Neutrophil (primary cell): ENCODE results near the gene XPA.

Experiments used
- H3K27ac ChIP-seq: fragments of 200-600 bp; sonication (generic); 2 replicates; pipeline ENCODE4 v1.5.1; 2016; ENCODE audit warnings: mild to moderate bottlenecking, moderate library complexity
- H3K27me3 ChIP-seq: fragments of 200-600 bp; sonication (generic); 2 replicates; pipeline ENCODE4 v1.6.0; 2016; ENCODE audit warnings: mild to moderate bottlenecking
- H3K36me3 ChIP-seq: fragments of 200-600 bp; sonication (generic); 2 replicates; pipeline ENCODE4 v1.5.1; 2017
- H3K4me1 ChIP-seq, 2 experiments: fragments of 200-600 bp in 1 of 2; sonication (generic) in 1 of 2; 1 replicate in 1 of 2; 2 replicates in 1 of 2; pipeline versions ENCODE4 v1.5.1 to v1.6.1; 2013 to 2016; ENCODE audit warnings: low read depth in 1 of 2, low read length in 1 of 2, mild to moderate bottlenecking in 1 of 2, moderate library complexity in 1 of 2; ENCODE audit not compliant: control insufficient read depth in 1 of 2, insufficient read depth in 1 of 2
- H3K4me3 ChIP-seq, 2 experiments: fragments of 200-600 bp in 1 of 2; sonication (generic) in 1 of 2; 1 replicate in 1 of 2; 2 replicates in 1 of 2; pipeline ENCODE4 v1.5.1; 2013 to 2016; ENCODE audit warnings: low read depth in 1 of 2, low read length in 1 of 2, mild to moderate bottlenecking in 1 of 2, moderate library complexity in 1 of 2
- H3K9me3 ChIP-seq: fragments of 200-600 bp; sonication (generic); 2 replicates; pipeline ENCODE4 v1.5.1; 2016
- CTCF ChIP-seq: fragments of 200-600 bp; sonication (generic); IDR thresholded peaks from 2 replicates; pipeline ENCODE4 v1.5.1; 2016; ENCODE audit warnings: antibody characterized with exemption

The XPA gene

GRCh38 chr9:97666907-97667686 lies 30.0 kb downstream of the XPA start:
- no peak overlapping the region for H3K4me3 ChIP-seq
- no peaks in the 10 kb centered on the region for H3K9me3 ChIP-seq
- TF ChIP-seq CTCF: no peak
- H3K4me1 ChIP-seq: peaks cover 9 to 15% of the 10 kb centered on the region in 2 experiments
- peak overlapping the region; percentile 68 for H3K27ac ChIP-seq
- H3K27me3 ChIP-seq: no peaks in the 10 kb centered on the region
- H3K36me3 ChIP-seq: peaks cover 96% of the 10 kb centered on the region

- peaks cover 9 to 15% of the 10 kb centered on the region in 2 experiments for H3K4me1 ChIP-seq
- no peaks in the 10 kb centered on the region for H3K9me3 ChIP-seq
- H3K27me3 ChIP-seq: no peaks in the 10 kb centered on the region
- TF ChIP-seq CTCF: no peak
- peak overlapping the region; percentile 68 for H3K27ac ChIP-seq
- peaks cover 86% of the 10 kb centered on the region for H3K36me3 ChIP-seq
- H3K4me3 ChIP-seq: no peak overlapping the region
These were observed 31.4 kb downstream of the XPA start for GRCh38 chr9:97665742-97666141.

- no peaks in the 10 kb centered on the region for H3K4me1 ChIP-seq
- H3K27ac ChIP-seq: peak overlapping the region; percentile 55
- no peaks in the 10 kb centered on the region for H3K27me3 ChIP-seq
- H3K9me3 ChIP-seq: no peaks in the 10 kb centered on the region
- no peak overlapping the region for H3K4me3 ChIP-seq
- no peak for TF ChIP-seq CTCF
- peaks cover 76% of the 10 kb centered on the region for H3K36me3 ChIP-seq
These were observed 36.3 kb downstream of the XPA start for GRCh38 chr9:97660847-97661246.

GRCh38 chr9:97660340-97660739 lies 36.8 kb downstream of the XPA start:
- no peak for TF ChIP-seq CTCF
- H3K4me3 ChIP-seq: no peak overlapping the region
- no peaks in the 10 kb centered on the region for H3K9me3 ChIP-seq
- H3K36me3 ChIP-seq: peaks cover 76% of the 10 kb centered on the region
- H3K27me3 ChIP-seq: no peaks in the 10 kb centered on the region
- no peaks in the 10 kb centered on the region for H3K4me1 ChIP-seq
- peak overlapping the region; percentile 55 for H3K27ac ChIP-seq

GRCh38 chr9:97659771-97660170 lies 37.4 kb downstream of the XPA start:
- H3K4me1 ChIP-seq: no peaks in the 10 kb centered on the region
- TF ChIP-seq CTCF: no peak
- no peaks in the 10 kb centered on the region for H3K9me3 ChIP-seq
- H3K4me3 ChIP-seq: no peak overlapping the region
- no peak overlapping the region for H3K27ac ChIP-seq
- H3K27me3 ChIP-seq: no peaks in the 10 kb centered on the region
- H3K36me3 ChIP-seq: peaks cover 75% of the 10 kb centered on the region
